ENCODE results near the gene DXO. TPM values are rescaled to one million over a fixed set of nuclear protein-coding genes. Genes with fewer than 3 reads are reported as not detected.
"Not testable (repeated sequence)": the region's sequence is repeated elsewhere in the genome, so short reads cannot be mapped to it uniquely, and the experiment has no call there.

DXO gene
- total RNA-seq, 4 donors from 2014 or later = 12.3 to 17.4 (median 14.6) TPM

DNA sequence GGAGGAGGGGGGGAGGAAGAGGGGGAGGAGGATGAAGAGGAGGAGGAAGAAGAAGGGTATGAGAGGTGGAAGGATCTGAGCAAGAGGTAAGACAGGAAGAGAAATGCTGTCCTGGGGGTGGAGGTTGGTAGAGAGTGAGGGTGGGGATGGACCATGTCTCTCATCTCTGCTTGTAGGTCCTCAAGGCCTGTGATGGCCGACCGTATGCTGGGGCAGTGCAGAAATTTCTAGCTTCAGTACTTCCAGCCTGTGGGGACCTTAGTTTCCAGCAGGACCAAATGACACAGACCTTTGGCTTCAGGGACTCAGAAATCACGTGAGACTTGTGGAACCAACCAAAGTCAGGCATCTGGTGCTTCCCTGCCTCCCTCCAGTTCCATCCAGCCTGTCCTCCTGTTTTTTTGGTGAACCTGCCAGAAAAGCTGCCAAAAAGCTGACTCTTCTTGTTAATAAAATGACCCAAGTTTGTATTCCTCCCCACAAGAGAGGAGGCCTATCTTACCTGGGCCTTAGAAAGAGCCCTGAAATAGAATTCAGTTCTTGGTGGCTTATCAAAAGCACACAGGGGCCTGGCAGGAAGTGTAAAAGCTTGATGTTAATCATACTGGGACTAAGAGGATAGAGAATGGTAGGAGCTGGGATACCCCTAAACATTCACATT lies 7.4 kb upstream of the DXO start:
- H3K4me1 ChIP-seq = peaks cover 0 to 25% (median 0%) of the 10 kb centered on the region in 3 donors
- H3K27ac ChIP-seq = no peak overlapping the region
- peaks cover 0 to 25% of the 10 kb centered on the region in 2 donors for H3K36me3 ChIP-seq
- no peaks in the 10 kb centered on the region for H3K9me3 ChIP-seq
- WGBS, 2 donors (ENCODE audit: low coverage in 1 of 2) = 90 to 92% methylated on average over 2 to 3 of the region's 3 CpGs
- TF ChIP-seq POLR2AphosphoS5 (IDR thresholded peaks at IDR 0.05) (no peak), EP300 (IDR thresholded peaks at IDR 0.05) (no peak), POLR2A (IDR thresholded peaks at IDR 0.05) (no peak)
- TF ChIP-seq, protein P1, sequence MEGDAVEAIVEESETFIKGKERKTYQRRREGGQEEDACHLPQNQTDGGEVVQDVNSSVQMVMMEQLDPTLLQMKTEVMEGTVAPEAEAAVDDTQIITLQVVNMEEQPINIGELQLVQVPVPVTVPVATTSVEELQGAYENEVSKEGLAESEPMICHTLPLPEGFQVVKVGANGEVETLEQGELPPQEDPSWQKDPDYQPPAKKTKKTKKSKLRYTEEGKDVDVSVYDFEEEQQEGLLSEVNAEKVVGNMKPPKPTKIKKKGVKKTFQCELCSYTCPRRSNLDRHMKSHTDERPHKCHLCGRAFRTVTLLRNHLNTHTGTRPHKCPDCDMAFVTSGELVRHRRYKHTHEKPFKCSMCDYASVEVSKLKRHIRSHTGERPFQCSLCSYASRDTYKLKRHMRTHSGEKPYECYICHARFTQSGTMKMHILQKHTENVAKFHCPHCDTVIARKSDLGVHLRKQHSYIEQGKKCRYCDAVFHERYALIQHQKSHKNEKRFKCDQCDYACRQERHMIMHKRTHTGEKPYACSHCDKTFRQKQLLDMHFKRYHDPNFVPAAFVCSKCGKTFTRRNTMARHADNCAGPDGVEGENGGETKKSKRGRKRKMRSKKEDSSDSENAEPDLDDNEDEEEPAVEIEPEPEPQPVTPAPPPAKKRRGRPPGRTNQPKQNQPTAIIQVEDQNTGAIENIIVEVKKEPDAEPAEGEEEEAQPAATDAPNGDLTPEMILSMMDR (IDR thresholded peaks at IDR 0.05) = no peak
- no peak for ATAC-seq
- no peak overlapping the region for H3K4me3 ChIP-seq
- no peaks in the 10 kb centered on the region for H3K27me3 ChIP-seq

DNA sequence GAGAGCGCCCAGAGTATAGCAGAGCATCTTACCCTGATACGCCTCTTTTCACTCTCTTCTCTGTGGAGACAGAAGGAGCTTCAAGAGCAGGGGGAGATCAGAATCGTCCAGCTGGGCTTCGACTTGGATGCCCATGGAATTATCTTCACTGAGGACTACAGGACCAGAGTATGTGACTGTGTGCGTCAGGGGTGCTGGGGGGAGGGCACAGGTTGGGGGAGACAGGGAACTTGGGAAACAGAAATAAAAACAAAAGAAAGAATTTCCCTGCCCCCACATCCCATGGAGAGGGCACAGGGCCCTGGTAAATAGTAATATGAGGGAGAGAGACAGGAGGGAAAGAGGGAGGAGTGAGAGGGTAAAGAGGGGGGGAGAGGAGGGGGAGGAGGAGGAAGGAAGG lies 6.9 kb upstream of the DXO start:
- TF ChIP-seq, protein P1 (IDR thresholded peaks at IDR 0.05) = no peak
- no peak for TF ChIP-seq POLR2AphosphoS5 (IDR thresholded peaks at IDR 0.05)
- TF ChIP-seq POLR2A (IDR thresholded peaks at IDR 0.05) = no peak
- no peak for TF ChIP-seq EP300 (IDR thresholded peaks at IDR 0.05)
- Histone ChIP-seq H3K27ac (no peak overlapping the region), H3K9me3 (no peaks in the 10 kb centered on the region), H3K36me3 (peaks cover 0 to 25% of the 10 kb centered on the region in 2 donors), H3K4me3 (no peak overlapping the region), H3K27me3 (no peaks in the 10 kb centered on the region), H3K4me1 (peaks cover 0 to 30% (median 0%) of the 10 kb centered on the region in 3 donors)
- ATAC-seq = no peak
- WGBS, 2 donors (ENCODE audit: low coverage in 1 of 2) = 67 to 90% methylated on average over 1 to 2 of the region's 5 CpGs

DNA sequence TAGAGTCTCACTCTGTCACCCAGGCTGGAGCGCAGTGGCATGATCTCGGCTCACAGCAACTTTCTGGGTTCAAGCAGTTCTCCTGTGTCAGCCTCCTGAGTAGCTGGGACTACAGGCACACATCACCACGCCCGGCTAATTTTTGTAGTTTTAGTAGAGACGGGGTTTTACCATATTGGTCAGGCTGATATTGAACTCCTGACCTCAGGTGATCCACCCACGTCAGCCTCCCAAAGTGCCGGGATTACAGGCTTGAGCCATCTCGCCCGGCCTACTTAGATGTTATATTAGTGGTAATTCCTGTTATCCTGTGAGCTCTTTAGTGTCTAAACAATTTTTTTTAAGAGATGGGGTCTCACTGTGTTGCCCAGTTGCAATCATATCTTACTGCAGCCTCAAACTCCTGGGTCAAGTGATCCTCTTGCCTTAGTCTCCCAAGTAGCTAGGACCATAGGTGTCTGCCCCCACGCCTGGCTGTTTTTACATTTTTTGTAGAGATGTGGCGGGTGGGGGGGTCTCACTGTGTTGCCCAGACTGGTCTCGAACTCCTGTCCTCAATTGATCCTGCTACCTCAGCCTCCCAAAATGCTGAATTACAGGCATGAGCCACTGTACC lies 6.0 kb upstream of the DXO start:
- Histone ChIP-seq H3K4me1 (peaks cover 0 to 39% (median 8%) of the 10 kb centered on the region in 3 donors), H3K36me3 (peaks cover 0 to 25% of the 10 kb centered on the region in 2 donors), H3K4me3 (no peak overlapping the region), H3K27ac (no peak overlapping the region), H3K27me3 (no peaks in the 10 kb centered on the region), H3K9me3 (no peaks in the 10 kb centered on the region)
- TF ChIP-seq, protein P1 (IDR thresholded peaks at IDR 0.05) = no peak
- TF ChIP-seq EP300 (IDR thresholded peaks at IDR 0.05) (no peak), POLR2AphosphoS5 (IDR thresholded peaks at IDR 0.05) (no peak), POLR2A (IDR thresholded peaks at IDR 0.05) (no peak)
- WGBS, 2 donors (ENCODE audit: low coverage in 1 of 2) = 92 to 96% methylated on average over 10 to 12 of the region's 12 CpGs
- no peak for ATAC-seq

DNA sequence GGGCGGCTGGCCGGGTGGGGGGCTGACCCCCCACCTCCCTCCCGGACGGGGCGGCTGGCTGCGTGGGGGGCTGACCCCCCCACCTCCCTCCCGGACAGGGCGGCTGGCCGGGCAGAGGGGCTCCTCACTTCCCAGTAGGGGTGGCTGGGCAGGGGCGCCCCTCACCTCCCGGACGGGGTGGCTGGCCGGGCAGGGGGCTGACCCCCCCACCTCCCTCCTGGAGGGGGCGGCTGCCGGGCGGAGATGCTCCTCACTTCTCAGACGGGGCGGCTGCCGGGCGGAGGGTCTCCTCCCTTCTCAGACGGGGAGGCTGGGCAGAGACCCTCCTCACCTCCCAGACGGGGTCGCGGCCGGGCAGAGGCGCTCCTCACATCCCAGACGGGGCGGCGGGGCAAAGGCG lies 4.1 kb upstream of the DXO start:
- Histone ChIP-seq H3K36me3 (peaks cover 0 to 25% of the 10 kb centered on the region in 2 donors), H3K4me1 (peaks cover 0 to 51% (median 13%) of the 10 kb centered on the region in 3 donors)
- WGBS, 2 donors (ENCODE audit: low coverage in 1 of 2) = no CpG with 5 or more reads among the region's 30 CpGs
- H3K27me3 ChIP-seq, ATAC-seq, H3K27ac ChIP-seq, H3K4me3 ChIP-seq, H3K9me3 ChIP-seq: not testable (repeated sequence)

DNA sequence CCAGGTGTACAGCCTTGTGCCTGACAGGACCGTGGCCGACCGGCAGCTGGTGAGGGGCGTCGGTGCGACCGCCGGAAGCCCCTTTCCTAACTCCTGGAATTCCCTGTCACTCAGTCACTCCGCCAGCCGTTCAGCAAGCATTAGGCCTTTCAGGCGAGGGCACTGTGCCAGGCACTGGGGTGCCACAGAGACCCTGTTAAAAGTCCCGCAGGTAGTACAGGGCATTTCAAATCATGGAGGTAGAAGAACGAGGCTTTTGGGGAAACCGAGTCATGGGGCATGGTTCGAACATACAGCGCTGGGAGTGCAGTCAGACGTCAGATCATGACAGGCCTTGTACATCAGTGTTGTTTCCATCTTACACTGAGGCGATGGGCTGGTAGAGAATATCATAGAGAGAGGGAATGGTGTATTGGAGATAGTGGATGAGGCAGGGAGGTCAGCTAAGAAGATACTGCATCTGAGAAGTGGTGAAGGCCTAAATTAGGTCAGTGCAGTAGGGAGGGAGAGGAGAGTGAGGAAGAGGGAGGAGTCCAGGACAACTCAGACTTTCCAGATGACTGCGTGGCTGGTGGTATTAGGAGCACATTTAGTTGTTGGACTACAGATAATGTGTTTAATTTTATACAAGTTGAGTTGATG lies 892 bp upstream of the DXO start:
- WGBS, 2 donors (ENCODE audit: low coverage in 1 of 2) = 8 to 11% methylated on average over 7 to 8 of the region's 19 CpGs
- H3K27me3 ChIP-seq = no peaks in the 10 kb centered on the region
- no peaks in the 10 kb centered on the region for H3K9me3 ChIP-seq
- peak overlapping the region; percentile 67 to 71 for H3K4me3 ChIP-seq
- H3K4me1 ChIP-seq = peaks cover 0 to 53% (median 20%) of the 10 kb centered on the region in 3 donors
- H3K27ac ChIP-seq = peak overlapping the region; percentile 88 to 99 (median 96)
- TF ChIP-seq, protein P1 (IDR thresholded peaks at IDR 0.05) = no peak
- TF ChIP-seq EP300 (IDR thresholded peaks at IDR 0.05) (no peak), POLR2A (IDR thresholded peaks at IDR 0.05) (no peak)
- H3K36me3 ChIP-seq = peaks cover 0 to 39% of the 10 kb centered on the region in 2 donors
- ATAC-seq = no peak
